HG03354 (cell line): Measurements from ENCODE around the gene GDAP1L1.

Experiments
- ATAC-seq: cut with Tn5 transposase; IDR thresholded peaks from one replicate; pipeline ENCODE4 v1.9.1; 2021; ENCODE audit warnings: mild to moderate bottlenecking; ENCODE audit not compliant: unreplicated experiment, poor library complexity, severe bottlenecking

The GDAP1L1 gene

GRCh38 chr20:44247131-44247571 lies at the start of gene GDAP1L1:
TSS of gene GDAP1L1 (plus strand) at chr20:44247308. CDS start at chr20:44247335, 27 bp downstream.
- no peak for ATAC-seq

GRCh38 chr20:44198872-44199271 lies 48.2 kb upstream of the GDAP1L1 start:
- no peak for ATAC-seq

- no peak for ATAC-seq
These were observed 47.2 kb upstream of the GDAP1L1 start for GRCh38 chr20:44199877-44200276.

- no peak for ATAC-seq
These were observed 46.7 kb upstream of the GDAP1L1 start for GRCh38 chr20:44200371-44200770.

GRCh38 chr20:44200983-44201382 lies 46.1 kb upstream of the GDAP1L1 start:
- no peak for ATAC-seq

GRCh38 chr20:44203161-44203560 lies 43.9 kb upstream of the GDAP1L1 start:
- ATAC-seq, result no peak

GRCh38 chr20:44204156-44204831 lies 42.8 kb upstream of the GDAP1L1 start:
- no peak for ATAC-seq

GRCh38 chr20:44204832-44205215 lies 42.3 kb upstream of the GDAP1L1 start:
- ATAC-seq, result no peak

GRCh38 chr20:44206132-44206531 lies 41.0 kb upstream of the GDAP1L1 start:
- no peak for ATAC-seq

- no peak for ATAC-seq
These were observed 39.9 kb upstream of the GDAP1L1 start for GRCh38 chr20:44207126-44207723.

- no peak for ATAC-seq
These were observed 38.9 kb upstream of the GDAP1L1 start for GRCh38 chr20:44208165-44208564.

GRCh38 chr20:44208770-44209169 lies 38.3 kb upstream of the GDAP1L1 start:
- no peak for ATAC-seq

- peak; percentile 14 for ATAC-seq
These were observed 37.3 kb upstream of the GDAP1L1 start for GRCh38 chr20:44209686-44210405.

- ATAC-seq, result peak; percentile 84
These were observed 36.5 kb upstream of the GDAP1L1 start, which contains the start of gene OSER1 for GRCh38 chr20:44210406-44211176. TSS of gene OSER1 (minus strand) at chr20:44210771. CDS start at chr20:44206957, 3,814 bp downstream.

- ATAC-seq, result no peak
These were observed 35.7 kb upstream of the GDAP1L1 start for GRCh38 chr20:44211177-44212039.

- no peak for ATAC-seq
These were observed 34.3 kb upstream of the GDAP1L1 start for GRCh38 chr20:44212792-44213191.

- no peak for ATAC-seq
These were observed 32.0 kb upstream of the GDAP1L1 start for GRCh38 chr20:44215125-44215524.

GRCh38 chr20:44217342-44218092 lies 29.6 kb upstream of the GDAP1L1 start:
- no peak for ATAC-seq
